T-helper 1 cell (primary cell): Measurements from ENCODE around the gene HIC2.
"Not testable (repeated sequence)": the region's sequence is repeated elsewhere in the genome, so short reads cannot be mapped to it uniquely, and the experiment has no call there.

Experiments
- DNase-seq, 5 donors: peaks; one replicate each; pipeline ENCODE4 v3.0.0-alpha.2; 2012 to 2020

Gene HIC2

GRCh38 chr22:21435998-21436810 is 19.0 kb downstream of the HIC2 start:
- not testable (repeated sequence) for DNase-seq

GRCh38 chr22:21438013-21438412 is 20.8 kb downstream of the HIC2 start:
- not testable (repeated sequence) for DNase-seq

- DNase-seq = not testable (repeated sequence)
Observed at GRCh38 chr22:21440018-21440636, 23.0 kb downstream of the HIC2 start.

- not testable (repeated sequence) for DNase-seq
Observed at GRCh38 chr22:21440676-21441075, 23.5 kb downstream of the HIC2 start.

- not testable (repeated sequence) for DNase-seq
Observed at GRCh38 chr22:21441170-21441569, 24.0 kb downstream of the HIC2 start.

GRCh38 chr22:21442123-21442522 is 25.0 kb downstream of the HIC2 start:
- not testable (repeated sequence) for DNase-seq

- not testable (repeated sequence) for DNase-seq
Observed at GRCh38 chr22:21442646-21443045, 25.5 kb downstream of the HIC2 start.

GRCh38 chr22:21443057-21443734 is 26.0 kb downstream of the HIC2 start:
- DNase-seq = no peak

GRCh38 chr22:21443735-21444421 is 26.7 kb downstream of the HIC2 start:
- DNase-seq = no peak

GRCh38 chr22:21444701-21445436 is 27.7 kb downstream of the HIC2 start:
- no peak for DNase-seq

GRCh38 chr22:21445437-21446127 is 28.4 kb downstream of the HIC2 start:
- no peak for DNase-seq

GRCh38 chr22:21446128-21446826 is 29.1 kb downstream of the HIC2 start:
- DNase-seq = no peak

- no peak for DNase-seq
Observed at GRCh38 chr22:21446827-21447690, 29.9 kb downstream of the HIC2 start.

GRCh38 chr22:21447694-21448402 is 30.7 kb downstream of the HIC2 start:
- DNase-seq = no peak

GRCh38 chr22:21448627-21449416 is 31.7 kb downstream of the HIC2 start:
- no peak for DNase-seq

GRCh38 chr22:21449531-21450319 is 32.6 kb downstream of the HIC2 start:
- no peak for DNase-seq

- DNase-seq = no peak
Observed at GRCh38 chr22:21450320-21450831, 33.2 kb downstream of the HIC2 start.
